Measurements from ENCODE around the gene NTSR1.

The NTSR1 gene

GRCh38 chr20:62771396-62772102, 62.9 kb downstream of the NTSR1 start:
- DNase-seq (ENCODE audit: low read depth): no peak

GRCh38 chr20:62772103-62772611, 63.5 kb downstream of the NTSR1 start:
- no peak for DNase-seq (ENCODE audit: low read depth)

GRCh38 chr20:62772619-62772989, 64.0 kb downstream of the NTSR1 start:
- no peak for DNase-seq (ENCODE audit: low read depth)

GRCh38 chr20:62772990-62773844, 64.6 kb downstream of the NTSR1 start:
- DNase-seq (ENCODE audit: low read depth): peak; percentile 64

GRCh38 chr20:62773845-62774714, 65.4 kb downstream of the NTSR1 start:
- no peak for DNase-seq (ENCODE audit: low read depth)

- DNase-seq (ENCODE audit: low read depth): no peak
Measured at GRCh38 chr20:62774762-62775161, 66.1 kb downstream of the NTSR1 start.

GRCh38 chr20:62775206-62775605, 66.6 kb downstream of the NTSR1 start:
- DNase-seq (ENCODE audit: low read depth): no peak

- no peak for DNase-seq (ENCODE audit: low read depth)
Measured at GRCh38 chr20:62776035-62776691, 67.5 kb downstream of the NTSR1 start.

GRCh38 chr20:62776692-62777527, 68.3 kb downstream of the NTSR1 start:
- no peak for DNase-seq (ENCODE audit: low read depth)

- no peak for DNase-seq (ENCODE audit: low read depth)
Measured at GRCh38 chr20:62777528-62777830, 68.8 kb downstream of the NTSR1 start.

- DNase-seq (ENCODE audit: low read depth): no peak
Measured at GRCh38 chr20:62778058-62778457, 69.4 kb downstream of the NTSR1 start.

- no peak for DNase-seq (ENCODE audit: low read depth)
Measured at GRCh38 chr20:62778601-62779416, 70.2 kb downstream of the NTSR1 start.

- no peak for DNase-seq (ENCODE audit: low read depth)
Measured at GRCh38 chr20:62779417-62779685, 70.7 kb downstream of the NTSR1 start.

- no peak for DNase-seq (ENCODE audit: low read depth)
Measured at GRCh38 chr20:62780204-62780603, 71.6 kb downstream of the NTSR1 start.

GRCh38 chr20:62780696-62781095, 72.1 kb downstream of the NTSR1 start:
- DNase-seq (ENCODE audit: low read depth): no peak

- DNase-seq (ENCODE audit: low read depth): no peak
Measured at GRCh38 chr20:62782149-62782892, 73.7 kb downstream of the NTSR1 start.

GRCh38 chr20:62782893-62783278, 74.2 kb downstream of the NTSR1 start:
- no peak for DNase-seq (ENCODE audit: low read depth)

GRCh38 chr20:62784497-62784896, 75.9 kb downstream of the NTSR1 start:
- DNase-seq (ENCODE audit: low read depth): no peak

GRCh38 chr20:62785393-62785792, 76.8 kb downstream of the NTSR1 start:
- peak; percentile 44 for DNase-seq (ENCODE audit: low read depth)

- no peak for DNase-seq (ENCODE audit: low read depth)
Measured at GRCh38 chr20:62786157-62786556, 77.5 kb downstream of the NTSR1 start.
